ENCODE results near the gene WDPCP.

DNA sequence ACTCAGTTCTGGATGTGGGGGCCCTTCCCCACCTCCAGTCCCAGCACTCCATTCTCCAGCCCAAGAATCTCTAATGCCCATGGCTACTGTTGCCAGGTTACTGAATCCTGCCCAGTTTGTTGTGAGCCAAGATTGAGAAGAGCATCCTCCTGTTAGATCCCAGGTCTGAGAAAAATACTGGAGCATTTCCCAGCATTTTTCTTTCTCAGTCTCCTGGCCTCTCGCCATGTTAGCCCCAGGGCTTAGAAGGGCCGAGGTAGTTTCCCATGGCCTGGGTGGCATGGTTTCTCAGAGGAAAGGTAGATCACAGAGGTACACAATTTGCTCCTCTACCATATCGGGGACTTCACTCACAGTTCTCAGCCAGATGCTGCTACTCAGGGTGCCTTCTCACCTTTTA is 401.9 kb downstream of the WDPCP start:
- no peak for TF ChIP-seq POLR2A (IDR thresholded peaks at IDR 0.05)
- TF ChIP-seq, protein P1, sequence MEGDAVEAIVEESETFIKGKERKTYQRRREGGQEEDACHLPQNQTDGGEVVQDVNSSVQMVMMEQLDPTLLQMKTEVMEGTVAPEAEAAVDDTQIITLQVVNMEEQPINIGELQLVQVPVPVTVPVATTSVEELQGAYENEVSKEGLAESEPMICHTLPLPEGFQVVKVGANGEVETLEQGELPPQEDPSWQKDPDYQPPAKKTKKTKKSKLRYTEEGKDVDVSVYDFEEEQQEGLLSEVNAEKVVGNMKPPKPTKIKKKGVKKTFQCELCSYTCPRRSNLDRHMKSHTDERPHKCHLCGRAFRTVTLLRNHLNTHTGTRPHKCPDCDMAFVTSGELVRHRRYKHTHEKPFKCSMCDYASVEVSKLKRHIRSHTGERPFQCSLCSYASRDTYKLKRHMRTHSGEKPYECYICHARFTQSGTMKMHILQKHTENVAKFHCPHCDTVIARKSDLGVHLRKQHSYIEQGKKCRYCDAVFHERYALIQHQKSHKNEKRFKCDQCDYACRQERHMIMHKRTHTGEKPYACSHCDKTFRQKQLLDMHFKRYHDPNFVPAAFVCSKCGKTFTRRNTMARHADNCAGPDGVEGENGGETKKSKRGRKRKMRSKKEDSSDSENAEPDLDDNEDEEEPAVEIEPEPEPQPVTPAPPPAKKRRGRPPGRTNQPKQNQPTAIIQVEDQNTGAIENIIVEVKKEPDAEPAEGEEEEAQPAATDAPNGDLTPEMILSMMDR (IDR thresholded peaks at IDR 0.05), result no peak
